Measurements from ENCODE around the gene SMARCA2.

The SMARCA2 gene

DNA sequence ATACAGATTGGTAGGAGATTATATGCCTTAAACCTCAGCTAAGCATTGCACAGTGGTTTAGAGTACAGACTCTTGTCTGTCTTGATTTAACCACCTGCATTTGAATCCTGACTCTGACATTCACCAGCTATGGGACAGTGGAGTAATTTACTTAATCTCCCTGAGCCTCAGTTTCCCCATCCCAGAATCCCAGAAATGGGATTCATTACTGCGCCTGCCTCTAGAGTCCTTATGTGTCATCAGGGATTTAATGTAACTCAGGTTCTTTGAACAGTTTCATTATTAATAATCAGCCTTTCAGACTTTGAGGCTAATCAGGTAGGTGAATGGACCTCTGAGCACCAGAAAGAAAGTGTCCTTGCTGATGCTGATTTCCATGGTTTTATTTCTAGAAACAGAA, 149.1 kb downstream of the SMARCA2 start:
- no peak overlapping the region for H3K4me3 ChIP-seq (ENCODE audit: low read depth, low read length)

DNA sequence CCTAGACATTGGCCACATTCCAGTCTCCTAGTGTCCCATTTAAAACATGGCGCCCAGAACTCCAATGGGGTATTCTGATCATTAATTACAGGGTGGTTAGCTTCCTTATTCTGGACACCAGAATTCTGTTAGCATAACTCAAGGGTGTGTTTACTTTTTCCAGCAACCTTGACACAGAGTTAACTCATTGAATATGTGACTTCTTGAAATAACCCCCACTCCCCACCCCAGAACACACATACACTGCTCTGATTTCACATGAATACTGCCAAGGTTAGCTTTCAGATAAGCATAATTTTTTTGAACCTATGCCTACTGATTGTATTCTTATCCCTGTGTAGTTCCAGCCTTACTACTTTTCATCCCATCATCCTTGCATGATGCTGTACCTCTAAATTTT, 151.1 kb downstream of the SMARCA2 start:
- no peak overlapping the region for H3K4me3 ChIP-seq (ENCODE audit: low read depth, low read length)

DNA sequence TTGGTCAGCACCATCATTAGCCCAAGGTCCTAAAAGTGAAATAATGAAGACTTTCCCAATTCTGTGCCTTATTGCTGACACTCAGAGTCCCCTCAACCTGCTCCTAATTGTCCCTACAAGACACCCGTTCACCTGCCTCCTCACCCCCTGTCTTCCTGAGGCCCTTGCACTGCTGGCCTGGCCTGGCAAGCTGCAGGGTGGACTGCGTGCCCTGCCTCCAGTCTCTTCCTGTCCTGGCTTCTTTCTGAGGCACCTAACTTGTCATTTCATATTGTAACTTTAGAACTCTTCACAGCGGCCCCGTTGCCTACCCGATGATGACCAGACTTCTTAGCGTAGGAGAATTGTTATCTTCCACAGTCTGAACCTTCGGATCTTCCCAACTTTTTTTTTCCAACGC, 153.9 kb downstream of the SMARCA2 start:
- no peak overlapping the region for H3K4me3 ChIP-seq (ENCODE audit: low read depth, low read length)

DNA sequence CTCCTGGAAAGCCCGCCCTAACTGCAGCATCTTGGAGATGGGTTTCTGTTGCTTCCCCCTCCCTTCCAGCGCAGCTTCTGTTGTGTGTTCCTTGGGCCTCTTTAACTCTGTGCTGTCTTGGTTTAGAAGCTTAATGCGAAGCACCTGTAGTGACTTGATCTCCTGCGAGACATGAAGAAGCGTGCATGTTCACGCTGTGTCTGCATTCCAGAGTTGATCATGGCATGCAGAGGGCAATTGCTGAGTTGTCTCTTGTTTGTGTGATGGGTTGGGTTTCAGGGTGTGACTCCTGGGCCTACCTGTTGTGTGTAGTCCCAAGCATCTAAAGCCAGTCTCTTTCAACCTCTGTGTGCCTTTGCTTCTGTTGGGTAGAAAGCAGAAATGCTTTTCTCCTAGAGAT, 155.6 kb downstream of the SMARCA2 start:
- no peak overlapping the region for H3K4me3 ChIP-seq (ENCODE audit: low read depth, low read length)

DNA sequence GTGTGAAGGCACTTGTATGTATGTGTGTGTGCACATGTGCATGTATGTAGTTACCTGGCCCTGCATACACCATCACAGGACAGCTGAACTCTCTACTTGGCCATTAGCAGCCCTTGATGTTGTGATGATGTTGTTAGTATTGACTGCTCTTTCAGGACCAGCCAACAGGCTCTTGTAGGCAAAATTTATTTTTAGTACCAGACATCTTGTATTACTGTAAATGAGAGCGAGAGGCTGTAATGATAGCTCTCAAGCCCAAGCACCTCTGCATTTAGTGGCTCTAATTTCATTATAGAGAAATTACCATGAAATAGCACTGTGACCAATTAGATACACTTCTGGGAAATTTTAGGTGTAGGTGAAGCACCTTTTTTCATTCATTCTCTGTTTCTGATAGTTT, 158.0 kb downstream of the SMARCA2 start:
- no peak overlapping the region for H3K4me3 ChIP-seq (ENCODE audit: low read depth, low read length)

DNA sequence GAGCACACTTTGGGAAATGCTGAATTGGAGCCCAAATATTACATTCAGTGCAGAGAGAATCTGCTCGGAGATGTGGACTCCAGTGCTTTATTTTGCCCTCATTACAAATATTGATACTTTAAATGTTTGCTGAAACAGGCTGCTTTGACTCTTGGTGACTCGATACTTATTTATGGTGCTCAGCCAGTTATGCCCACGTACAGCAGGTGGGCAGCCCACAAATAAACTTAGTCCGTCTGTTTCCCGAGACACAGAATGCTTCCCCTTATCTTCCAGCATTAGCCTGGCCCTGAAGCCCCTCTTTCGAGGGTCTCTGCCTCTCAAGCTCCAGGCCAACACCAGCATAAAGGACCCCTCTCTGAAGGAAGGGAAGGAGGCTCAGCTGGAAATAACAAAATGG, 158.7 kb downstream of the SMARCA2 start:
- H3K4me3 ChIP-seq (ENCODE audit: low read depth, low read length) = no peak overlapping the region

DNA sequence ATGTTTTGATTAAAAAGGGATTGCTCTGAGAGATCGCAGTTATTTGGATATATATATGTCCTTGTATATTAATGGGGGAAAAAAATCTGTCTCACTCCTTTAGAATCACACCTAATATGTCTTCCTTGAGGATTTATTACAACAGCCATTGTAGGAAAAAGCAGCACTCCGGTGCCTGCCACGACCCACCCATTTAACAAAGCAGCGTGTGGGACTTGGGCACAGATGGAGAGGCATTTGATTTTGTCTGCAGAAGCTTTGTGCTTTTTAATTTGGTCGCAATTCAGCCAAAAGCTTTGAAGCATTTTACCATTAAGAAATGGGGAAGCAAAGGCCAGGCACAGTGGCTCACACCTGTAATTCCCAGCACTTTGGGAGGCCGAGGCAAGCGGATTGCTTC, 159.2 kb downstream of the SMARCA2 start:
- H3K4me3 ChIP-seq (ENCODE audit: low read depth, low read length) = no peak overlapping the region

DNA sequence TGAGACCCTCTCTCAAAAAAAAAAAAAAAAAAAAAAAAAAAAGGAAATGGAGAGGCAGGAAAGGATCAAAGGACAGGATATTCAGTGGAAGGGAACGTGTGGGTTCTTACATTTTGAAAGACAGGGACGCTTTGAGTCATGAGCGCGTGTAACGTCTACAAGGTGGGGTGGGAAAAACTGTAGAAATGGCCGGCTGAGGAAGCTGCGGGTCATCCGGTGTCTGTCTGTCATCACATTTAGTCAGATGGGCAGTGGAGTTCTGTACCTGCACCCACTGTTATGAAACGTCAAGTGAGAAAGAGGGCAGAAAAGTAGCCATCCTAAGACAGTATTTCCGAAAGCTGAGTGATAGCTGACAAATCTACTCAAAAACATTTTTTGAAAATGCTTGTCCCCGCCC, 159.8 kb downstream of the SMARCA2 start:
- no peak overlapping the region for H3K4me3 ChIP-seq (ENCODE audit: low read depth, low read length)

DNA sequence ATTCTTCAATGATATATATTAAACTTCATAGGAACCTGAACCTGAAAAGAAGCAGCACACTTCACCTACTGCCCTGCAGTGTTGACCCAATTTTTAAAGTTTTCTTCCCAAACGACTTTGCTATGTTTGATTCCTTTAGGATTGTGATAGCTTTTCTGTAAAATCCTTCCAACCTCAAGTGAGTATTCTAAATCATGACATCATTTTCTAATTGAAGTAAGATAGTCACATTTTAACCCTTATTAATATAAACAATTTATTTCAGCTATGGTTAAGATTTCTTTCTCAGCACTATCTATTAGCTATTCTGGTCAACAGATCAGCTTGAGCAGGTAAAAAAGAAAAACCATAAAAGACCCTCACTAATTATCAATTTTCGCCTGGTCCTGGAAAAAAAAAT, 162.0 kb downstream of the SMARCA2 start:
- H3K4me3 ChIP-seq (ENCODE audit: low read depth, low read length) = no peak overlapping the region

DNA sequence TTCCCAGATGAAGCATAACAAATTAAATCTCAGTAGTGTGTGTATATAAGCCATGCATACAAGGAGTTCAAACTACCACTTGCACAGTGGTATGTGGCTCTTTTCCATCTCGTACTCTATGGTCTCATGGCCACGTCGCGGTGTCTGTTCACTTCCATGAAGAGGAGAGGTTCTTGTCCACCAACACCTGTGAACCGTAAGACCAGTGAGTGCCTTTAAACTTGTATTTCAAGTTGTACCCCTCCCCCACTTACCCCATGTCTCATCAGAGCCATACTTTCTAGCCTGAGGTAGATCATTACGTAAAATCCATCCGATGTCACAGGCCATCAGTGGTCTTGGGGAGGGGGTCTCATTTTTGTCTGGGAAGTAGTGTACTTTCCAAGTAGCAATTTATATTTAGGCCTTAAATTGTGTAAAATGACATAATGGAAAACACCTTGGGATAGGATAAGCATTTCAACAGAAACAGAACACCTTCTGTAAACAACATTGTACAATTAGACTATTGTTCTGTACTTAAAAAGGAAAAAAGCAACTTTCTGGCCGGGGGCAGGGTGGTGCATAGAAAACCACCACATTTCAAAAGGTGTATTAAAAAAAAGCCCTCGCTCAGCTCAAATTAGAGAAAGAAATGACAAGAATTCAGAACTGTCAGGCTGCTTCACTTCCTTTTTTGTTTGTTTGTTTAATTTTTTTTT, 163.0 kb downstream of the SMARCA2 start:
- no peak overlapping the region for H3K4me3 ChIP-seq (ENCODE audit: low read depth, low read length)

DNA sequence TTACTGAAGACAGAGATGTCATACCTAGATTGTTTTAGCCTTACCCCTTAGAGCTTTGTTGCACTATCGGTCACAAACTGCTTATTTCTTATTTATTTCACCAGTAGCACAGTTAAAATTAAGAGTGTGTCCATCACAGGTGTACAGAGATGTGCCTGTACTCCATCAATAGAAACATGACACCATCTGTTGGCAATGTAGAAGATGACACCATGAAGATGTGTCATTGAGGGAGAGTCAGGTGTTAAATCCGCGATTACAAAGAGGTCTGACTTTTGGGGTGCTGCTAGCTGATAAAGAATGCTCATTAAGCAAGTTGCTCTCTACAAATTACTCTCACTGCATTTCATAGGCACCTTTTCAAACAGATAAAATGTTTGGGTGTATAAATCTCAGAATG, 164.4 kb downstream of the SMARCA2 start:
- H3K4me3 ChIP-seq (ENCODE audit: low read depth, low read length) = no peak overlapping the region

DNA sequence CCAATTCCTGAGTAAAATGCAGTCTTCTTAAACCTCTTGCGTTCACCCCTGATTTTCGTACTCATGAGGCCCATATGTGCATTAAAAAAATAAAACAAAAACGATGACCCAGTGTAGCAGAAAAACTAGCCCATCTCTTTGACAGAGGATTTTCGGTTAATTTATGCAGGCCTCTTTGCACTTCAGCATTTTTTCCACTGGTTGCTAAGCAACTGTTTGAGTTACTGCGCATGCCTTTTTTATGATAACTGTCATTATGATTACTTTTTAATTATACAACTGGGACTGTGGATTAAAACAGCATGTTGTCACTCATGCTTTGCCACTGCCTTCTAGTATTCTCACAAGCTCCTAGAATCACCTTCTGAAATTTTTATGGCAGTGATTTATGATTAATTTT, 165.0 kb downstream of the SMARCA2 start:
- no peak overlapping the region for H3K4me3 ChIP-seq (ENCODE audit: low read depth, low read length)

DNA sequence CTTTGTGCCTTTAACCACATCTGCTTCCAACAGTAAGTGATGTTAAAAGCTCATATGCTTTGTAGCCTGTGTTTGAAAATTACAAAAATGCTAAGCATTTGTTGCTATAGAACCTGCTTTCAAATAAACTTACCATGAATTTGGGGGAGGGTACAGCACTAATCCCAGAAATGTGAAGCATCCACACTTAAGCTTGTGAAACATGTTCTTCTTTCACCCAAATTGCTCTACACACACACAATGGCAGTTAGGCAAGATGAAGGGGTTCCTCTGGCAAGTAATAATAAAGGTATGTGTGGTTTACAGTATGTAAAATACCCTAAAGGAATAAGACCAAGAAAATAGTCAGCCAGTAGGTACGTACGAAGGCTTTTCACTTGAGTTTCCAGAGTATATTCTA, 165.6 kb downstream of the SMARCA2 start:
- no peak overlapping the region for H3K4me3 ChIP-seq (ENCODE audit: low read depth, low read length)

DNA sequence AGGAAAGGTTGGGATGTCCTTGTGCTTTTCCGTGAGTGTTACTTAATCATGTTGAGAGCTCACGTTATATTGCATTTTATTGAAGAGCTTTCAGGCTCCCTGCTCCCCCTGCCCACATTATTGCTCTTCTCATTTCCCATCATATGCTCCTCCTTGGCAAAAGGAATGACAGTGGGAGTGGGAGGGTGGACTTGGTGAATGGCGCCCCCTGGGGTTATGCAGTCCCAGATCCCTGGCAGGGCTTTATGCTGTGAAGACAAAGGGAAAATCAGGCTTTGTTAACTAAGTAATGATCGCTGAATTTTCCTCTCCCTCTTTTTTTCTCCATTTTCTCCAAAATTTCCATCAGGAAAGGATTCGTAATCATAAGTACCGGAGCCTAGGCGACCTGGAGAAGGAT, 166.6 kb downstream of the SMARCA2 start:
- H3K4me3 ChIP-seq (ENCODE audit: low read depth, low read length) = no peak overlapping the region

DNA sequence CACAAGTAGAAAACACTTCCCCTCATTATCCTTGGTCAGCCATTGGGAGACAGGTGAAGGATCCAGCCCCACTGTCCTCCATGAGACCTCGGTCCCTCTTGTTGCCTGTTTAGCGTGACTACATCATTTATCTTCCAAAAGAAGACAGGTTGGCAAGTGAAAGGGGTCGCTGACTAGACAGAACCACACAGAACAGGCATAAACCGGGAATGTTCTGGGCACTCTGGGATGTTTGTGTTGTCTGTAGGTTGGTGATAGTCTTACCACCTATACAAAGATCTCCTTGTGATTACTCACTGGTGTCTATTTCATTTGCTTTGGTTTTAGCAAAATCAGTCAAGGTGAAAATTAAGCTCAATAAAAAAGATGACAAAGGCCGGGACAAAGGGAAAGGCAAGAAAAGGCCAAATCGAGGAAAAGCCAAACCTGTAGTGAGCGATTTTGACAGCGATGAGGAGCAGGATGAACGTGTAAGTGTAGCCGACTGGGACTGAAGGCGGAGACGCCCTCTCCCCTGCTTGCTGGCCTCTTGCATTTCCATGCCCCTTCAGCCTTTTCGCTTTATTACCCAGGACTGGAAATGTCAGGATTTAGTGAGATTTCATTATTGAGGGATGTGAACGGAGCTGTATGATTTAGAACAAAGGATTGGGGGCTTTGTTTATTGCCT, 175.9 kb downstream of the SMARCA2 start:
- H3K4me3 ChIP-seq (ENCODE audit: low read depth, low read length) = no peak overlapping the region

DNA sequence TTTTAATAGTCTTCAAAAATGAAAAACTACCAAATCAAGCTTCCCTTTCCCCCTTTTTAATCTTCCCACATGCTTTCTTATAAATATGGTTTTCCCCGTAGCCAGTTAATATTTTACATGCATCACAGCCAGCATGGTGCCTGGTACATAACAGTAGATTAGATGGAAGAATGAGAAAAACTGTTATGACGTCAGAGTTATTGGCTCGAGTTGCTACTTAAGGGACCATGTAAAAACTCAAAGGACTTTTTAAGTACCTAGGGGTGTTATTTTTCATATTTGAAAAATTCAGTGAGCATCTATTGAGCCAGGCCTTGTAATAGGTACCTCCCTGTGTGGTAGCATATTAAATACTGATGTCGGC, 176.4 kb downstream of the SMARCA2 start:
- H3K4me3 ChIP-seq (ENCODE audit: low read depth, low read length) = no peak overlapping the region

DNA sequence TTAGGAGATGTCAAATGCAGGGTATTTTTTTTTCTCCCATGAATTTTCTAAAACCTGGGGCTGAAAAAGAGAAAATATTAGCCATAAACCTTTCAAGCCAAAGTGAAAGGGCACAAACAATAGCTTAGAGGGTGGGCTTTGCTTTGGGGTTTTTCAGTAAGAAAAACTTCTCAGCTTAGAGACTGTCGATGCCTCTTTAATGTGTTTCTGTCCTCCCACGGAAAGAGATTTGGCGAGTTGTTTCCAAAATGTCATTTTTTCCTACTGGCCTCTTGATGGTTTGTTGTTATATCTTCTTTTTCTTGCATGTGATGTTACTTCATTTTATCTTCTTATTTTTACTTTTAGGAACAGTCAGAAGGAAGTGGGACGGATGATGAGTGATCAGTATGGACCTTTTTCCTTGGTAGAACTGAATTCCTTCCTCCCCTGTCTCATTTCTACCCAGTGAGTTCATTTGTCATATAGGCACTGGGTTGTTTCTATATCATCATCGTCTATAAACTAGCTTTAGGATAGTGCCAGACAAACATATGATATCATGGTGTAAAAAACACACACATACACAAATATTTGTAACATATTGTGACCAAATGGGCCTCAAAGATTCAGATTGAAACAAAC, 177.3 kb downstream of the SMARCA2 start:
- H3K4me3 ChIP-seq (ENCODE audit: low read depth, low read length) = no peak overlapping the region

DNA sequence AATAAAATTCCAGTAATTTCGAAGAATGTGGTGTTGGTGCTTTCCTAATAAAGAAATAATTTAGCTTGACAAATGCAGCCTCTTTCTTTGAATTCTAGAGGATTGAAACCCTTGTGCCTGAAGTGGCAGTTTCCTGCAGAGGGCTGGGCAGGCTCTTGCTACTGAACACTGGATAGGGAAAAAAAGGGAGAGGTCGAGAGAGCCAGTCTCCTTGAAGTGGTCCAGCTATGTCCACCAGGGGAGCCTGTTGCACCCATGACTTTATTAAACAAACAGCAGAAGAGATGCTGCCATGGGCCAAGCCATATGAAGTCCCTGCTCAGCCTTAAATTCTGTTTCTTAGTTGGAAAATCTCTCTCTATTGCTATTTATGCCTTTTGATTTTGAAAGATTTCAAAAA, 178.4 kb downstream of the SMARCA2 start:
- H3K4me3 ChIP-seq (ENCODE audit: low read depth, low read length) = no peak overlapping the region

DNA sequence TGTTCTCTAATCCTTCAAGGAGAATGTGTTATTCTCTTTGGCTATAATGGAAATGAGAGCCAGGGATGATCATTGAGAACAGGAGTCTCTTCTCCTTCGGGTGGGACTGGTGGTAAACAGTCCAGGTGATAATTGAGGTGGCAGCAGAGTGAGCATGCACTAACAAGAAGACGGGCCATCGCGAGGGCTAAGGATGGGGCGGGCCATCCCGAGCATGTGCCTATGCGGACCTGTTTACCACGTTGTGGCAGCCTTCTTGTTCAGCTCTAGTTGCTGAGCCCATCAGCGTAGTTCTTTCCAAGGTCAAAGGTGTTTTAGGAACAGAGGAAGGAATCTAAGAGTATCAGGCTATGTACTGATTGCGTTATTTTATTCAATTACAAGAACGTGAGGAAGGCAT, 180.1 kb downstream of the SMARCA2 start:
- no peak overlapping the region for H3K4me3 ChIP-seq (ENCODE audit: low read depth, low read length)

DNA sequence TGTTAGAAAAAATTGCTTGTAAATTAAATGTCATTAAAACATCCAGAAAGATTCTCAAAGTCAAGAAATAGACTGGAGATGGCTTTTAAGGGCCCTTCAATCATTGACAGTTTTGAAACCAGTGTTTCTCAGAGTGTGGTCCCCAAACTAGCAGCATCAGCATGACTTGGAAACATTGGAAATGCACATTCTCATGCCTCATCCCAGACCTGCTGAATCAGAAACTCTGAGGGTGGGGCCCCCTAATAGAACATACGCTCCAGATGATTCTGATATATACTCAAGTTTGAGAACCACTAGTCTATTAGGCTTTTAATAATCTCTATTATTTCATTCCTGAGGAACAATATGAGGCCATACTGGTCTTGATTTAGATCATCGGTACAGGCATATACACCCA, 181.6 kb downstream of the SMARCA2 start:
- no peak overlapping the region for H3K4me3 ChIP-seq (ENCODE audit: low read depth, low read length)

DNA sequence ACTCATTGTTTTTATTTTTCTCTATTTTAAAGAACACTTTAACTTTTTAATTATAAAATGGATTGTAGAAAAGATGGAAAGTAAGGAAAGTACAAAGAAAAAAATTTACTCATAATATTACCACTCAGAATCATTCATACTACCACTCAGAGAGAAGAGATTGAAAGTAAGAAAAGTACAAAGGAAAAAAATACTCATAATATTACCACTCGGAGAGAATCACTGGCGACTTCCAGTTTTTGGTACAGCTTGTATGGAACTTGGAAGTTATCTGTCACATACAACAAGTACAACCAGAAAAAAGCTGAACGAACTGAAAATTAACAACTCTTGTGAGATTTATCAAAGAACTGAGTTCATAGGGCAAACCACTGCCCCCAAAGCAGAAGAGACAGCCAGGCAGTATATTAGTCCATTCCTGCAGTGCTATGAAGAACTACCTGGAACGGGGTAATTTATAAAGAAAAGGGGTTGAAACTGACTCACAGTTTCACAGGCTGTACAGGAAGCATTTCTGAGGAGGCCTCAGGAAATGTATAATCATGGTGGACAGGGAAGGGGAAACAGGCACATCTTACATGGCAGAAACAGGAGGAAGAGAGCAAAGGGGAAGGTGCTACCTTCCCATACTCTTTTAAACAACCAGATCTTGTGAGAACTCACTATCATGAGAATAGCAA, 183.9 kb downstream of the SMARCA2 start:
- H3K4me3 ChIP-seq (ENCODE audit: low read depth, low read length) = no peak overlapping the region
